ENCODE results near the gene PRKAR1B. TPM values are rescaled to one million over a fixed set of nuclear protein-coding genes. Genes with fewer than 3 reads are reported as not detected.

PRKAR1B gene
- total RNA-seq, 1 experiment from 2014 or later = 51.7 TPM

DNA sequence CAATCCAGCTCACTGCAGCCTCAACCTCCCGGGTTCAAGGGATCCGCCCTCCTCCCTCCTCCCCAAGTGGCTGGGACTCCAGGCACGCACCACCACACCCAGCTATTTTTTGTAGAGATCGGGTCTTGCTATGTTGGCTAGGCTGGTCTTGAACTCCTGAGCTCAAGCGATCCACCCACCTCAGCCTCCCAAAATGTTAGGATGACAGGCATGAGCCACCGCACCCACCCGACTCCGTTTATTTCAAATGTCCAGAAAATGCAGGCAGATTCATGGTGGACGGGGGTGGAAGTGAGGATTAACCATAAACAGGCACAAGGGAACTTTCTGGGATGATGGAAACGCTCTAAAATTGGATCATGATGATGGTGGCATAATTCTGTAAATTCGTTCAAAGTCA is 85.1 kb downstream of the PRKAR1B start:
- no peak overlapping the region for H3K4me2 ChIP-seq
- TF ChIP-seq, protein P1, sequence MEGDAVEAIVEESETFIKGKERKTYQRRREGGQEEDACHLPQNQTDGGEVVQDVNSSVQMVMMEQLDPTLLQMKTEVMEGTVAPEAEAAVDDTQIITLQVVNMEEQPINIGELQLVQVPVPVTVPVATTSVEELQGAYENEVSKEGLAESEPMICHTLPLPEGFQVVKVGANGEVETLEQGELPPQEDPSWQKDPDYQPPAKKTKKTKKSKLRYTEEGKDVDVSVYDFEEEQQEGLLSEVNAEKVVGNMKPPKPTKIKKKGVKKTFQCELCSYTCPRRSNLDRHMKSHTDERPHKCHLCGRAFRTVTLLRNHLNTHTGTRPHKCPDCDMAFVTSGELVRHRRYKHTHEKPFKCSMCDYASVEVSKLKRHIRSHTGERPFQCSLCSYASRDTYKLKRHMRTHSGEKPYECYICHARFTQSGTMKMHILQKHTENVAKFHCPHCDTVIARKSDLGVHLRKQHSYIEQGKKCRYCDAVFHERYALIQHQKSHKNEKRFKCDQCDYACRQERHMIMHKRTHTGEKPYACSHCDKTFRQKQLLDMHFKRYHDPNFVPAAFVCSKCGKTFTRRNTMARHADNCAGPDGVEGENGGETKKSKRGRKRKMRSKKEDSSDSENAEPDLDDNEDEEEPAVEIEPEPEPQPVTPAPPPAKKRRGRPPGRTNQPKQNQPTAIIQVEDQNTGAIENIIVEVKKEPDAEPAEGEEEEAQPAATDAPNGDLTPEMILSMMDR (conservative IDR thresholded peaks at IDR 0.05) = no peak
- no peak for TF ChIP-seq EZH2 (IDR thresholded peaks at IDR 0.05; ENCODE audit: low read depth)
- H3K9me3 ChIP-seq (ENCODE audit: insufficient read depth, low read depth) = no peaks in the 10 kb centered on the region
- BruUV-seq (replicated peaks) = no TSS peak
- intact Hi-C loops (cut with micrococcal nuclease; ENCODE audit: unreplicated experiment) = no loop called here
- no peak overlapping the region for H3K27ac ChIP-seq
- H3F3A ChIP-seq (ENCODE audit: insufficient read depth, low read depth) = 0 out of 2 replicates have a peak, but pooled peaks cover 5% of the 10 kb centered on the region
- H3K36me3 ChIP-seq (ENCODE audit: low read depth) = no peaks in the 10 kb centered on the region
- H3K27me3 ChIP-seq (ENCODE audit: insufficient read depth, low read depth) = no peaks in the 10 kb centered on the region
- H4K20me1 ChIP-seq (ENCODE audit: insufficient read depth) = 0 out of 2 replicates have a peak, but pooled peaks cover 6% of the 10 kb centered on the region
- ChIA-PET CTCF (no interaction called here), POLR2A (ENCODE audit: unreplicated experiment) (no interaction called here)
- no peak for DNase-seq
- H3K79me2 ChIP-seq (ENCODE audit: low read depth) = no peaks in the 10 kb centered on the region
- no peaks in the 10 kb centered on the region; the same call in 1 of the 2 replicates for H3K4me1 ChIP-seq (replicated peaks; ENCODE audit: insufficient read depth)
- H3K4me3 ChIP-seq = no peak overlapping the region
- no peak overlapping the region for H2AFZ ChIP-seq
- H3K9me2 ChIP-seq (ENCODE audit: insufficient read depth) = no peaks in the 10 kb centered on the region

DNA sequence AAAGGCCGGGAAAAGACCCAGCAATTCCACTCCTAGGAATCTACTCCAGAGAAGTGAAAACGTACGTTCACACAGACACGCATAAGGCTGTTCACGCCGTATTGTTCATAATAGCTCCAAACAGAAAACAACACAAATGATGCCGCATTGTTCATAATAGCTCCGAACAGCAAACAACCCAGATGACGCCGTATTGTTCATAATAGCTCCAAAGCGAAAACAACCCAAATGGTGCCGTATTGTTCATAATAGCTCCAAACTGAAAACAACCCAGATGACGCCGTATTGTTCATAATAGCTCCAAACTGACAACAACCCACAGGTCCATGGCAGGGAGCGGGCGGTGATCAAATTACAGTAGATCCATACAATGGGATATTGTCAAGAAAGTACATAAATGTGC is 85.8 kb downstream of the PRKAR1B start:
- no TSS peak for BruUV-seq (replicated peaks)
- Histone ChIP-seq H3K9me2 (ENCODE audit: insufficient read depth) (no peaks in the 10 kb centered on the region), H3K9me3 (ENCODE audit: insufficient read depth, low read depth) (no peaks in the 10 kb centered on the region), H3K36me3 (ENCODE audit: low read depth) (no peaks in the 10 kb centered on the region), H4K20me1 (ENCODE audit: insufficient read depth) (no peaks in the 10 kb centered on the region), H2AFZ (no peak overlapping the region), H3K4me3 (no peak overlapping the region), H3F3A (ENCODE audit: insufficient read depth, low read depth) (0 out of 2 replicates have a peak, but pooled peaks cover 9% of the 10 kb centered on the region), H3K79me2 (ENCODE audit: low read depth) (no peaks in the 10 kb centered on the region), H3K4me2 (no peak overlapping the region), H3K4me1 (replicated peaks; ENCODE audit: insufficient read depth) (no peaks in the 10 kb centered on the region; the same call in 1 of the 2 replicates), H3K27me3 (ENCODE audit: insufficient read depth, low read depth) (no peaks in the 10 kb centered on the region), H3K27ac (no peak overlapping the region)
- DNase-seq = no peak
- ChIA-PET CTCF (no interaction called here), POLR2A (ENCODE audit: unreplicated experiment) (no interaction called here)
- intact Hi-C loops (cut with micrococcal nuclease; ENCODE audit: unreplicated experiment) = no loop called here
- TF ChIP-seq, protein P1 (conservative IDR thresholded peaks at IDR 0.05) = no peak
- no peak for TF ChIP-seq EZH2 (IDR thresholded peaks at IDR 0.05; ENCODE audit: low read depth)

DNA sequence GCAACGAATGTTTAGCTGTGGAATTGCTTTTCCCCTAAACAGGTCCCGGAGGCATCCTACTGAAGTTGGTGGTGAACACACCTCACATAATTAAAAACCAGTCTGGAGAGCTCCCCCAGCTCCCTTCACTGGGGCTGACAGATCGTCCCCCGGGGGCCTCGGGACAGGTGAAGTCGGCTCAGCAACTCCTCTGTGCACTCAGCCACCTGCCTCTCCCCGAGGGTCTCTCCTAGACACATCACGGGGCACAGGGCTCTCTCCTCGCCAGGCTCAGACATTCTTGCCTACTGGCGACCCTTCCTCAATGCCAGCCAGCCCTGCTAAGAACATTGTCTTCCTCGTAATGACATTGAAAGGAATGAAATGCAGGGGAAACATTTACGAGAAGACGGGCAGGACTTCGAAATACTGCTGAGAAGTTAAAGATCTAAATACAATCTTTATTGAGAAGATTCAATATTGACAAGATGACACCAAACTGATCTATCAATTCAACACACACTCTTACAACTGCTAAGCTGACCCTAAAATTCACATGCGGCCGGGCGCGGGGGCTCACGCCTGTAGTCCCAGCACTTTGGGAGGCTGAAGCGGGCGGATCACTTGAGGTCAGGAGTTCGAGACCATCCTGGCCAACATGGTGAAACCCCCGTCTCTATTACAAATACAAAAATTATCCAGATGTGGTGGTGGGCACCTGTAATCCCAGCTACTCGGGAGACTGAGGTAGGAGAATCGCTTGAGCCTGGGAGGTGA is 88.6 kb downstream of the PRKAR1B start:
- intact Hi-C loops (cut with micrococcal nuclease; ENCODE audit: unreplicated experiment) = no loop called here
- H3K27me3 ChIP-seq (ENCODE audit: insufficient read depth, low read depth) = no peaks in the 10 kb centered on the region
- no peak overlapping the region for H3K4me3 ChIP-seq
- no peaks in the 10 kb centered on the region; the same call in 1 of the 2 replicates for H3K4me1 ChIP-seq (replicated peaks; ENCODE audit: insufficient read depth)
- CTCF ChIA-PET = no interaction called here
- DNase-seq = no peak
- H2AFZ ChIP-seq = no peak overlapping the region
- no TSS peak for BruUV-seq (replicated peaks)
- POLR2A ChIA-PET (ENCODE audit: unreplicated experiment) = no interaction called here
- H4K20me1 ChIP-seq (ENCODE audit: insufficient read depth) = peaks cover 15% of the 10 kb centered on the region
- no peaks in the 10 kb centered on the region for H3K36me3 ChIP-seq (ENCODE audit: low read depth)
- H3F3A ChIP-seq (ENCODE audit: insufficient read depth, low read depth) = 0 out of 2 replicates have a peak, but pooled peaks cover 9% of the 10 kb centered on the region
- no peaks in the 10 kb centered on the region for H3K9me2 ChIP-seq (ENCODE audit: insufficient read depth)
- H3K27ac ChIP-seq = no peak overlapping the region
- no peaks in the 10 kb centered on the region for H3K79me2 ChIP-seq (ENCODE audit: low read depth)
- no peak overlapping the region for H3K4me2 ChIP-seq
- TF ChIP-seq EZH2 (IDR thresholded peaks at IDR 0.05; ENCODE audit: low read depth) = no peak
- TF ChIP-seq, protein P1 (conservative IDR thresholded peaks at IDR 0.05) = no peak
- no peaks in the 10 kb centered on the region for H3K9me3 ChIP-seq (ENCODE audit: insufficient read depth, low read depth)

All from PC-9 (cell line).